NCI-H82 treated with DMSO at 0.1 percent for 48 hours (cell line): ENCODE data around the gene EPHB1.

ENCODE experiments used
- DNase-seq: peaks from one replicate; lab custom pipeline; 2025; ENCODE audit not compliant: unreplicated experiment; lab: John Stamatoyannopoulos, UW

EPHB1 gene

GRCh38 chr3:134846911-134847317 lies 51.9 kb downstream of the EPHB1 start:
- DNase-seq: no peak

GRCh38 chr3:134847349-134847748 lies 52.3 kb downstream of the EPHB1 start:
- DNase-seq: no peak

GRCh38 chr3:134849561-134849960 lies 54.5 kb downstream of the EPHB1 start:
- DNase-seq: no peak

GRCh38 chr3:134850761-134851160 lies 55.7 kb downstream of the EPHB1 start:
- no peak for DNase-seq

- DNase-seq: no peak
These were observed 57.1 kb downstream of the EPHB1 start for GRCh38 chr3:134852132-134852531.

GRCh38 chr3:134852893-134853351 lies 57.9 kb downstream of the EPHB1 start:
- no peak for DNase-seq

- DNase-seq: peak; percentile 1
These were observed 59.2 kb downstream of the EPHB1 start for GRCh38 chr3:134854254-134854653.

GRCh38 chr3:134857356-134857755 lies 62.3 kb downstream of the EPHB1 start:
- no peak for DNase-seq

GRCh38 chr3:134857776-134858362 lies 62.8 kb downstream of the EPHB1 start:
- no peak for DNase-seq

GRCh38 chr3:134858441-134859035 lies 63.5 kb downstream of the EPHB1 start:
- no peak for DNase-seq

- DNase-seq: no peak
These were observed 64.3 kb downstream of the EPHB1 start for GRCh38 chr3:134859341-134859740.

GRCh38 chr3:134860141-134860540 lies 65.1 kb downstream of the EPHB1 start:
- DNase-seq: no peak

- DNase-seq: no peak
These were observed 68.9 kb downstream of the EPHB1 start for GRCh38 chr3:134863915-134864314.

GRCh38 chr3:134864636-134865035 lies 69.6 kb downstream of the EPHB1 start:
- no peak for DNase-seq

GRCh38 chr3:134867277-134867676 lies 72.2 kb downstream of the EPHB1 start:
- no peak for DNase-seq

GRCh38 chr3:134869153-134869726 lies 74.2 kb downstream of the EPHB1 start:
- no peak for DNase-seq

- no peak for DNase-seq
These were observed 76.8 kb downstream of the EPHB1 start for GRCh38 chr3:134871818-134872217.

GRCh38 chr3:134872440-134873388 lies 77.7 kb downstream of the EPHB1 start:
- no peak for DNase-seq

GRCh38 chr3:134873789-134874188 lies 78.7 kb downstream of the EPHB1 start:
- DNase-seq: no peak

- no peak for DNase-seq
These were observed 79.8 kb downstream of the EPHB1 start for GRCh38 chr3:134874737-134875413.

GRCh38 chr3:134876836-134877235 lies 81.8 kb downstream of the EPHB1 start:
- DNase-seq: no peak
